ENCODE measurements around the gene SMG5. TPM values are rescaled to one million over a fixed set of nuclear protein-coding genes. Genes with fewer than 3 reads are reported as not detected.

Gene SMG5
- total RNA-seq, 2 experiments from 2014 or later: 87.9 to 88.9 TPM

GRCh38 chr1:156245451-156246232 is 37.0 kb downstream of the SMG5 start:
- Histone ChIP-seq H3K27ac (ENCODE audit: low read depth, low read length, poor library complexity, severe bottlenecking) (no peak overlapping the region), H4K20me1 (ENCODE audit: insufficient read depth, low read length) (no peaks in the 10 kb centered on the region; the same call in 1 of the 2 replicates), H3K36me3 (ENCODE audit: insufficient read depth, low read length) (peaks cover 23% of the 10 kb centered on the region), H3K4me3 (ENCODE audit: low read depth, low read length, poor library complexity, severe bottlenecking) (no peak overlapping the region), H3K79me2 (ENCODE audit: insufficient read depth, low read depth, low read length) (no peaks in the 10 kb centered on the region), H3K9me3 (ENCODE audit: low read length) (no peaks in the 10 kb centered on the region), H2AFZ (ENCODE audit: low read length) (no peak overlapping the region), H3K4me2 (ENCODE audit: low read length) (no peak overlapping the region; the same call in 1 of the 2 replicates), H3K4me1 (ENCODE audit: insufficient read depth, low read length, poor library complexity, severe bottlenecking) (no peaks in the 10 kb centered on the region), H3K9me2 (ENCODE audit: insufficient read depth, low read length) (no peaks in the 10 kb centered on the region)
- ChIA-PET CTCF (ENCODE audit: unreplicated experiment) (no interaction called here), POLR2A (interaction anchor here (0.9 kb wide), 1 partner anchor 117 kb away, joined by 3 read pairs; no protein-coding TSS in a partner anchor)
- DNase-seq (ENCODE audit: low spot score): no peak
- intact Hi-C loops (cut with micrococcal nuclease; ENCODE audit: unreplicated experiment): no loop called here
- TF ChIP-seq EZH2phosphoT487 (IDR thresholded peaks at IDR 0.05; ENCODE audit: borderline replicate concordance, low read depth, low read length) (no peak), CTCF (conservative IDR thresholded peaks at IDR 0.05; ENCODE audit: low read length) (no peak)
- BruUV-seq (replicated peaks): no TSS peak

- H3K79me2 ChIP-seq (ENCODE audit: insufficient read depth, low read depth, low read length): no peaks in the 10 kb centered on the region
- H4K20me1 ChIP-seq (ENCODE audit: insufficient read depth, low read length): no peaks in the 10 kb centered on the region; the same call in 1 of the 2 replicates
- H3K9me3 ChIP-seq (ENCODE audit: low read length): no peaks in the 10 kb centered on the region
- no peak overlapping the region for H3K4me2 ChIP-seq (ENCODE audit: low read length)
- H2AFZ ChIP-seq (ENCODE audit: low read length): no peak overlapping the region
- peaks cover 17% of the 10 kb centered on the region for H3K36me3 ChIP-seq (ENCODE audit: insufficient read depth, low read length)
- BruUV-seq (replicated peaks): no TSS peak
- no peak overlapping the region for H3K27ac ChIP-seq (ENCODE audit: low read depth, low read length, poor library complexity, severe bottlenecking)
- TF ChIP-seq EZH2phosphoT487 (IDR thresholded peaks at IDR 0.05; ENCODE audit: borderline replicate concordance, low read depth, low read length): no peak
- no peak for TF ChIP-seq CTCF (conservative IDR thresholded peaks at IDR 0.05; ENCODE audit: low read length)
- intact Hi-C loops (cut with micrococcal nuclease; ENCODE audit: unreplicated experiment): no loop called here
- no peak for DNase-seq (ENCODE audit: low spot score)
- ChIA-PET CTCF (ENCODE audit: unreplicated experiment) (no interaction called here), POLR2A (no interaction called here)
- no peaks in the 10 kb centered on the region for H3K9me2 ChIP-seq (ENCODE audit: insufficient read depth, low read length)
- no peak overlapping the region for H3K4me3 ChIP-seq (ENCODE audit: low read depth, low read length, poor library complexity, severe bottlenecking)
- no peaks in the 10 kb centered on the region for H3K4me1 ChIP-seq (ENCODE audit: insufficient read depth, low read length, poor library complexity, severe bottlenecking)
These were observed 37.9 kb downstream of the SMG5 start for GRCh38 chr1:156244712-156245111.

- CTCF ChIA-PET (ENCODE audit: unreplicated experiment): no interaction called here
- H3K4me3 ChIP-seq (ENCODE audit: low read depth, low read length, poor library complexity, severe bottlenecking): no peak overlapping the region
- no peaks in the 10 kb centered on the region for H3K9me3 ChIP-seq (ENCODE audit: low read length)
- no peaks in the 10 kb centered on the region for H3K79me2 ChIP-seq (ENCODE audit: insufficient read depth, low read depth, low read length)
- no TSS peak for BruUV-seq (replicated peaks)
- POLR2A ChIA-PET: no interaction called here
- intact Hi-C loops (cut with micrococcal nuclease; ENCODE audit: unreplicated experiment): no loop called here
- peaks cover 17% of the 10 kb centered on the region for H3K36me3 ChIP-seq (ENCODE audit: insufficient read depth, low read length)
- TF ChIP-seq EZH2phosphoT487 (IDR thresholded peaks at IDR 0.05; ENCODE audit: borderline replicate concordance, low read depth, low read length) (no peak), CTCF (conservative IDR thresholded peaks at IDR 0.05; ENCODE audit: low read length) (no peak)
- DNase-seq (ENCODE audit: low spot score): no peak
- no peak overlapping the region for H2AFZ ChIP-seq (ENCODE audit: low read length)
- H3K4me1 ChIP-seq (ENCODE audit: insufficient read depth, low read length, poor library complexity, severe bottlenecking): no peaks in the 10 kb centered on the region
- no peaks in the 10 kb centered on the region for H3K9me2 ChIP-seq (ENCODE audit: insufficient read depth, low read length)
- H3K27ac ChIP-seq (ENCODE audit: low read depth, low read length, poor library complexity, severe bottlenecking): no peak overlapping the region
- H3K4me2 ChIP-seq (ENCODE audit: low read length): no peak overlapping the region
- no peaks in the 10 kb centered on the region; the same call in 1 of the 2 replicates for H4K20me1 ChIP-seq (ENCODE audit: insufficient read depth, low read length)
These were observed 38.5 kb downstream of the SMG5 start for GRCh38 chr1:156244126-156244525.
